SK-N-SH (cell line): ENCODE measurements around the gene MUTYH. TPM values are rescaled to one million over a fixed set of nuclear protein-coding genes. Genes with fewer than 3 reads are reported as not detected.

Experiments
- CTCF ChIA-PET: fragments of 300-600, 350-600 bp; formaldehyde crosslinking; extraction: SDS; loops from one replicate; lab custom pipeline; 2021; lab: Yijun Ruan, JAX
- POLR2A ChIA-PET: fragments of 350-600 bp; sonication (Branson Sonifier 250); formaldehyde crosslinking; extraction: SDS; loops from one replicate; lab custom pipeline; 2020; ENCODE audit warnings: antibody characterized with exemption, inconsistent platforms; lab: Yijun Ruan, JAX
- DNase-seq: peaks from one replicate; pipeline ENCODE4 v3.0.0; 2012
- H2AFZ ChIP-seq: fragments of 200-600 bp; sonication (generic); 2 replicates; pipeline ENCODE4 v1.8.1; 2016; ENCODE audit warnings: antibody characterized with exemption, mild to moderate bottlenecking, low read depth
- H3F3A ChIP-seq: fragments of 200-600 bp; sonication (generic); replicated peaks from 2 replicates; pipeline ENCODE3; 2016; ENCODE audit warnings: antibody characterized with exemption, mild to moderate bottlenecking; ENCODE audit not compliant: insufficient read depth
- H3K27ac ChIP-seq, 2 experiments: fragments of 200-500 bp in 1 of 2; fragments of 200-600 bp in 1 of 2; sonication (Bioruptor generic) in 1 of 2; sonication (generic), shearing (Covaris generic) in 1 of 2; 2 replicates each; pipeline versions ENCODE4 v1.5.1 to v1.6.1; 2014 to 2016; ENCODE audit warnings: low read depth in 2 of 2, inconsistent platforms in 1 of 2, low read length in 1 of 2, mild to moderate bottlenecking in 1 of 2, mixed read lengths in 1 of 2
- H3K27me3 ChIP-seq: fragments of 200-600 bp; sonication (generic), shearing (Covaris generic); 2 replicates; pipeline ENCODE4 v1.6.1; 2016; ENCODE audit warnings: mixed run types; ENCODE audit not compliant: insufficient read depth
- H3K36me3 ChIP-seq, 2 experiments: fragments of 200-500 bp in 1 of 2; fragments of 200-600 bp in 1 of 2; sonication (Bioruptor generic) in 1 of 2; sonication (generic) in 1 of 2; replicated peaks in 1 of 2; 2 replicates each; pipeline versions ENCODE3 to v1.5.1; 2014 to 2016; ENCODE audit warnings: low read length in 1 of 2, mild to moderate bottlenecking in 1 of 2; ENCODE audit not compliant: insufficient read depth in 2 of 2, control insufficient read depth in 1 of 2
- H3K4me1 ChIP-seq, 2 experiments: fragments of 200-500 bp in 1 of 2; fragments of 200-600 bp in 1 of 2; sonication (Bioruptor generic) in 1 of 2; sonication (generic), shearing (Covaris generic) in 1 of 2; 2 replicates each; pipeline versions ENCODE4 v1.5.1 to v1.6.1; 2014 to 2016; ENCODE audit warnings: low read depth in 1 of 2, low read length in 1 of 2, mixed run types in 1 of 2; ENCODE audit not compliant: insufficient read depth in 2 of 2, control insufficient read depth in 1 of 2
- H3K4me2 ChIP-seq: fragments of 200-600 bp; sonication (generic), shearing (Covaris generic); 2 replicates; pipeline ENCODE4 v1.6.1; 2017; ENCODE audit warnings: mixed run types
- H3K4me3 ChIP-seq, 2 experiments: fragments of 200-500 bp in 1 of 2; fragments of 200-600 bp in 1 of 2; sonication (Bioruptor generic) in 1 of 2; sonication (generic), shearing (Covaris generic) in 1 of 2; 2 replicates each; pipeline versions ENCODE4 v1.5.1 to v1.8.1; 2014 to 2016; ENCODE audit warnings: low read depth in 2 of 2, inconsistent platforms in 1 of 2, low read length in 1 of 2, mild to moderate bottlenecking in 1 of 2, mixed read lengths in 1 of 2, moderate library complexity in 1 of 2
- H3K79me2 ChIP-seq: fragments of 200-600 bp; sonication (generic); 2 replicates; pipeline ENCODE4 v1.8.1; 2017; ENCODE audit warnings: mild to moderate bottlenecking; ENCODE audit not compliant: insufficient read depth
- H3K9ac ChIP-seq: fragments of 200-600 bp; sonication (generic); 2 replicates; pipeline ENCODE4 v1.6.1; 2017; ENCODE audit warnings: mixed run types
- H3K9me2 ChIP-seq: fragments of 200-600 bp; sonication (generic); 2 replicates; pipeline ENCODE4 v1.6.1; 2017; ENCODE audit warnings: mixed run types
- H3K9me3 ChIP-seq: fragments of 200-600 bp; sonication (generic); 2 replicates; pipeline ENCODE4 v1.6.1; 2017; ENCODE audit warnings: mixed run types, mild to moderate bottlenecking, moderate library complexity
- H4K20me1 ChIP-seq: fragments of 200-600 bp; sonication (generic); 2 replicates; pipeline ENCODE4 v1.6.1; 2017; ENCODE audit warnings: mild to moderate bottlenecking, mixed run types; ENCODE audit not compliant: insufficient read depth
- CTCF ChIP-seq: fragments of 200-600 bp; sonication (generic); IDR thresholded peaks from 2 replicates; pipeline ENCODE4 v1.6.1; 2017; ENCODE audit warnings: antibody characterized with exemption, mild to moderate bottlenecking, moderate library complexity
- ELF1 ChIP-seq: IDR thresholded peaks from 2 replicates; pipeline ENCODE4 v1.4.0; 2012
- EP300 ChIP-seq, 2 experiments: IDR thresholded peaks; 2 replicates each; pipeline versions ENCODE4 v1.4.0 to v1.6.1; 2012; ENCODE audit warnings: borderline replicate concordance in 1 of 2, low read depth in 1 of 2, low read length in 1 of 2
- EZH2phosphoT487 ChIP-seq: fragments of 200-600 bp; sonication (generic); IDR thresholded peaks from 2 replicates; pipeline ENCODE4 v1.6.1; 2017; ENCODE audit warnings: low read depth, mixed run types, mild to moderate bottlenecking, antibody characterized with exemption, moderate library complexity, borderline replicate concordance
- FOXJ3 ChIP-seq: sonication (generic); formaldehyde crosslinking; IDR thresholded peaks from 2 replicates; pipeline ENCODE4 v1.5.1; 2020; ENCODE audit warnings: mild to moderate bottlenecking, missing genetic modification reagents
- GABPA ChIP-seq: IDR thresholded peaks from 2 replicates; pipeline ENCODE4 v1.4.0; 2012; ENCODE audit warnings: low read depth, mild to moderate bottlenecking
- JUND ChIP-seq: IDR thresholded peaks from 2 replicates; pipeline ENCODE4 v1.4.0; 2012
- MEF2A ChIP-seq: IDR thresholded peaks from 2 replicates; pipeline ENCODE4 v1.4.0; 2012; ENCODE audit warnings: low read depth, borderline replicate concordance
- MXI1 ChIP-seq: IDR thresholded peaks from 2 replicates; pipeline ENCODE4 v1.6.1; 2012; ENCODE audit warnings: mild to moderate bottlenecking, low read depth, low read length, improper control_type of control experiment
- NRF1 ChIP-seq: IDR thresholded peaks from 2 replicates; pipeline ENCODE4 v1.6.1; 2012; ENCODE audit warnings: low read depth, mild to moderate bottlenecking, low read length
- PBX3 ChIP-seq: IDR thresholded peaks from 2 replicates; pipeline ENCODE4; 2012
- POLR2AphosphoS5 ChIP-seq: IDR thresholded peaks from 2 replicates; pipeline ENCODE4 v1.6.1; 2012; ENCODE audit warnings: low read depth, low read length
- RXRA ChIP-seq: IDR thresholded peaks from 2 replicates; pipeline ENCODE4 v1.4.0; 2012; ENCODE audit warnings: low read depth, mild to moderate bottlenecking, borderline replicate concordance
- SMC3 ChIP-seq: IDR thresholded peaks from 2 replicates; pipeline ENCODE4 v1.6.1; 2012; ENCODE audit warnings: low read depth, low read length, improper control_type of control experiment
- TAF1 ChIP-seq: IDR thresholded peaks from 2 replicates; pipeline ENCODE4 v1.6.1; 2012; ENCODE audit warnings: low read depth, mild to moderate bottlenecking, low read length, moderate library complexity, borderline replicate concordance
- TCF12 ChIP-seq: IDR thresholded peaks from 2 replicates; pipeline ENCODE4 v1.4.0; 2012
- TEAD4 ChIP-seq: IDR thresholded peaks from 2 replicates; pipeline ENCODE4 v1.4.0; 2012; ENCODE audit warnings: mild to moderate bottlenecking, borderline replicate concordance; ENCODE audit not compliant: insufficient read depth
- USF2 ChIP-seq: fragments of 150-350 bp; IDR thresholded peaks from 2 replicates; pipeline ENCODE4 v1.6.1; 2017; ENCODE audit warnings: antibody characterized with exemption, low read length, low read depth, borderline replicate concordance
- YY1 ChIP-seq: IDR thresholded peaks from 2 replicates; pipeline ENCODE4 v1.4.0; 2012; ENCODE audit warnings: low read depth, mild to moderate bottlenecking
- WGBS: methylation state at CpG from one replicate; pipeline ENCODE4 v1.1.6; 2017; ENCODE audit warnings: low lambda C conversion rate; 5-methylcytosine and 5-hydroxymethylcytosine counted together
- polyA plus RNA-seq, 3 experiments: library from polyadenylated mRNA; depleted of rRNA; stranded (reverse); fragments of >200 nt; gene quantifications; 2 replicates each; pipeline ENCODE4 v1.2.3, GENCODE V29; 2012
- TF ChIP-seq, protein P1 (sequence below): IDR thresholded peaks from 2 replicates; pipeline ENCODE4 v1.4.0; 2012; ENCODE audit warnings: low read depth
- TF ChIP-seq, protein P2 (sequence below): IDR thresholded peaks from 2 replicates; pipeline ENCODE4 v1.4.0; 2012; ENCODE audit warnings: low read depth, borderline replicate concordance

Gene MUTYH
- polyA plus RNA-seq, 1 of the 3 experiments (the other 2 are of a cell fraction), result 23.3 TPM

GRCh38 chr1:45379524-45379923 is 39.3 kb upstream of the MUTYH start:
- Histone ChIP-seq H4K20me1 (no peaks in the 10 kb centered on the region), H3K79me2 (no peaks in the 10 kb centered on the region), H3F3A (no peaks in the 10 kb centered on the region), H3K4me3 (no peak overlapping the region), H3K27ac (no peak overlapping the region), H3K27me3 (no peaks in the 10 kb centered on the region), H3K4me2 (no peak overlapping the region), H3K36me3 (no peaks in the 10 kb centered on the region), H2AFZ (no peak overlapping the region), H3K4me1 (no peaks in the 10 kb centered on the region), H3K9me3 (no peaks in the 10 kb centered on the region), H3K9ac (no peak overlapping the region), H3K9me2 (no peaks in the 10 kb centered on the region)
- TF ChIP-seq USF2 (no peak), TAF1 (no peak), MEF2A (no peak), EP300 (IDR thresholded peaks at IDR 0.05; ENCODE audit: borderline replicate concordance in 1 of 2, low read depth in 1 of 2, low read length in 1 of 2) (no peak), JUND (no peak), PBX3 (no peak), YY1 (no peak), MXI1 (no peak)
- TF ChIP-seq, protein P1, sequence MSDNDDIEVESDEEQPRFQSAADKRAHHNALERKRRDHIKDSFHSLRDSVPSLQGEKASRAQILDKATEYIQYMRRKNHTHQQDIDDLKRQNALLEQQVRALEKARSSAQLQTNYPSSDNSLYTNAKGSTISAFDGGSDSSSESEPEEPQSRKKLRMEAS, result no peak
- POLR2A ChIA-PET, result no interaction called here
- no peak for DNase-seq
- CTCF ChIA-PET, result interaction anchor here (1.7 to 2.0 kb wide), 2 partner anchors 19 to 20 kb away, joined by 6 read pairs; no protein-coding TSS in a partner anchor
- WGBS, result 85% methylated on average over 6 of the region's 6 CpGs

DNA sequence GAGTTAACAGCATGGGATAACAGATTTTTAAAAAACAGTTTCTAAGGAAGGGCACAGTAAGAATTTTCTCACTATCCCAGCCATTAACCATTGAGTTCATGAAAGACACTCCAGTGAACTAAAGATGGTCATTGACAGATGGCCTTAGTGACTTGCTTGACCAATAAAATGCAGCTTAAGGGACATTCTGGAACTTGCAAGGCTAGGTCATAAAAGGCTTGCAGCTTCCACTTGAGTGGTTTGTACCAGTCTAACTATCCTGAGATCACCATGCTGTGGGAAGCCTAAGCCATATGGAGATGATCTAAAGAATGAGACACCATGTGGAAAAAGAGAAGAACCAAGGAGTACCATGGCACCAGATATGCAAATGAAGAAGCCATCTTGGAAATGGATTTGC is 37.9 kb upstream of the MUTYH start:
- Histone ChIP-seq H3K79me2 (no peaks in the 10 kb centered on the region), H3K9me2 (no peaks in the 10 kb centered on the region), H4K20me1 (no peaks in the 10 kb centered on the region), H3K36me3 (no peaks in the 10 kb centered on the region), H2AFZ (no peak overlapping the region), H3K4me3 (no peak overlapping the region), H3K9ac (no peak overlapping the region), H3K4me2 (no peak overlapping the region), H3K4me1 (no peaks in the 10 kb centered on the region), H3K9me3 (no peaks in the 10 kb centered on the region), H3F3A (no peaks in the 10 kb centered on the region), H3K27me3 (no peaks in the 10 kb centered on the region), H3K27ac (no peak overlapping the region)
- no peak for DNase-seq
- CTCF ChIA-PET, result interaction anchor here (0.8 to 2.0 kb wide), 4 partner anchors 18 to 115 kb away, joined by 3 to 6 read pairs (median 5); no protein-coding TSS in a partner anchor
- POLR2A ChIA-PET, result interaction anchor here (0.7 kb wide), 1 partner anchor 15 kb away, joined by 3 read pairs; no protein-coding TSS in a partner anchor
- TF ChIP-seq EZH2phosphoT487 (no peak), TEAD4 (no peak), POLR2AphosphoS5 (no peak), JUND (no peak), TCF12 (no peak), YY1 (no peak), FOXJ3 (CRISPR knock-in tag) (no peak), ELF1 (no peak), PBX3 (no peak), RXRA (no peak), EP300 (IDR thresholded peaks at IDR 0.05; ENCODE audit: borderline replicate concordance in 1 of 2, low read depth in 1 of 2, low read length in 1 of 2) (no peak), CTCF (no peak), SMC3 (no peak), NRF1 (no peak), GABPA (no peak), MXI1 (no peak)
- TF ChIP-seq, protein P2, sequence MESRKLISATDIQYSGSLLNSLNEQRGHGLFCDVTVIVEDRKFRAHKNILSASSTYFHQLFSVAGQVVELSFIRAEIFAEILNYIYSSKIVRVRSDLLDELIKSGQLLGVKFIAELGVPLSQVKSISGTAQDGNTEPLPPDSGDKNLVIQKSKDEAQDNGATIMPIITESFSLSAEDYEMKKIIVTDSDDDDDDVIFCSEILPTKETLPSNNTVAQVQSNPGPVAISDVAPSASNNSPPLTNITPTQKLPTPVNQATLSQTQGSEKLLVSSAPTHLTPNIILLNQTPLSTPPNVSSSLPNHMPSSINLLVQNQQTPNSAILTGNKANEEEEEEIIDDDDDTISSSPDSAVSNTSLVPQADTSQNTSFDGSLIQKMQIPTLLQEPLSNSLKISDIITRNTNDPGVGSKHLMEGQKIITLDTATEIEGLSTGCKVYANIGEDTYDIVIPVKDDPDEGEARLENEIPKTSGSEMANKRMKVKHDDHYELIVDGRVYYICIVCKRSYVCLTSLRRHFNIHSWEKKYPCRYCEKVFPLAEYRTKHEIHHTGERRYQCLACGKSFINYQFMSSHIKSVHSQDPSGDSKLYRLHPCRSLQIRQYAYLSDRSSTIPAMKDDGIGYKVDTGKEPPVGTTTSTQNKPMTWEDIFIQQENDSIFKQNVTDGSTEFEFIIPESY, result no peak
- TF ChIP-seq, protein P1, result no peak
